Fibroblast of the aortic adventitia (primary cell): ENCODE results near the gene FCN3. TPM values are rescaled to one million over a fixed set of nuclear protein-coding genes. Genes with fewer than 3 reads are reported as not detected.

Experiments used
- DNase-seq: peaks from one replicate; pipeline ENCODE4 v3.0.0-alpha.2; 2010; ENCODE audit warnings: low read depth
- H3K4me3 ChIP-seq: 2 replicates; pipeline ENCODE4 v1.5.1; 2011; ENCODE audit warnings: low read depth, mild to moderate bottlenecking, control low read depth, low read length, moderate library complexity
- CTCF ChIP-seq: IDR thresholded peaks from 2 replicates; pipeline ENCODE4 v1.5.1; 2011; ENCODE audit warnings: mild to moderate bottlenecking, low read length, control low read depth, inconsistent platforms; ENCODE audit not compliant: insufficient read depth
- small RNA-seq: library from RNA; depleted of rRNA; stranded (forward); fragments of <200 nt; gene quantifications from one replicate; pipeline ENCODE3, GENCODE V24; 2012
- total RNA-seq: library from RNA; depleted of rRNA; stranded (reverse); fragments of >200 nt; gene quantifications from 2 replicates; pipeline ENCODE4 v1.2.3, GENCODE V29; 2012; ENCODE audit warnings: low replicate concordance

FCN3 gene
- total RNA-seq, 1 donor, result not detected

GRCh38 chr1:27331426-27331825, 43.2 kb downstream of the FCN3 start:
- no peak for TF ChIP-seq CTCF
- no peak overlapping the region for H3K4me3 ChIP-seq
- DNase-seq, result no peak

GRCh38 chr1:27330786-27331185, 43.8 kb downstream of the FCN3 start:
- TF ChIP-seq CTCF, result no peak
- no peak for DNase-seq
- H3K4me3 ChIP-seq, result no peak overlapping the region

GRCh38 chr1:27327964-27328363, 46.7 kb downstream of the FCN3 start:
- H3K4me3 ChIP-seq, result no peak overlapping the region
- TF ChIP-seq CTCF, result no peak
- no peak for DNase-seq

- no peak for TF ChIP-seq CTCF
- DNase-seq, result no peak
- no peak overlapping the region for H3K4me3 ChIP-seq
These were observed 49.3 kb downstream of the FCN3 start for GRCh38 chr1:27325286-27325685.

GRCh38 chr1:27322569-27323240, 51.9 kb downstream of the FCN3 start:
- H3K4me3 ChIP-seq, result peak overlapping the region; percentile 100
- TF ChIP-seq CTCF, result no peak
- DNase-seq, result no peak

- peak; percentile 13 for TF ChIP-seq CTCF
- DNase-seq, result peak; percentile 94
- peak within 1 kb of the TSS; percentile 100 for H3K4me3 ChIP-seq
These were observed 52.6 kb downstream of the FCN3 start, which contains the start of gene TMEM222 for GRCh38 chr1:27321813-27322568. TMEM222 (plus strand) TSS chr1:27322163; CDS start chr1:27322198, 35 bp downstream.

Small RNA genes within 50 kb of the gene (small RNA-seq; reads per million reads assigned to genes)
- 0.45 reads per million for gene RNU6-48P

Other genes with a start within 250 kb of the FCN3 start
- gene SLC9A1, start 219.7 kb downstream of the FCN3 start, total RNA-seq, result 1.3 and 7.4 TPM in 2 replicates
- 11.0 and 24.7 TPM in 2 replicates for gene WDTC1, start 140.2 kb downstream of the FCN3 start, total RNA-seq
- gene TMEM222, start 52.7 kb downstream of the FCN3 start, total RNA-seq, result 19.0 and 31.4 TPM in 2 replicates
- gene SYTL1, start 32.8 kb downstream of the FCN3 start, total RNA-seq, result 0.09 TPM in 1 of 2 replicates, not detected in the other
- 13.0 and 18.2 TPM in 2 replicates for gene MAP3K6, start 7.9 kb downstream of the FCN3 start, total RNA-seq
- not detected in 2 replicates for gene CD164L2, start 8.5 kb upstream of the FCN3 start, total RNA-seq
- gene GPR3, start 17.8 kb upstream of the FCN3 start, total RNA-seq, result 0.99 TPM in 1 of 2 replicates, not detected in the other
- 33.0 and 37.9 TPM in 2 replicates for gene WASF2, start 115.3 kb upstream of the FCN3 start, total RNA-seq
- gene AHDC1, start 229.3 kb upstream of the FCN3 start, total RNA-seq, result 14.6 and 19.1 TPM in 2 replicates